ENCODE measurements around the gene AVP.

Gene AVP

DNA sequence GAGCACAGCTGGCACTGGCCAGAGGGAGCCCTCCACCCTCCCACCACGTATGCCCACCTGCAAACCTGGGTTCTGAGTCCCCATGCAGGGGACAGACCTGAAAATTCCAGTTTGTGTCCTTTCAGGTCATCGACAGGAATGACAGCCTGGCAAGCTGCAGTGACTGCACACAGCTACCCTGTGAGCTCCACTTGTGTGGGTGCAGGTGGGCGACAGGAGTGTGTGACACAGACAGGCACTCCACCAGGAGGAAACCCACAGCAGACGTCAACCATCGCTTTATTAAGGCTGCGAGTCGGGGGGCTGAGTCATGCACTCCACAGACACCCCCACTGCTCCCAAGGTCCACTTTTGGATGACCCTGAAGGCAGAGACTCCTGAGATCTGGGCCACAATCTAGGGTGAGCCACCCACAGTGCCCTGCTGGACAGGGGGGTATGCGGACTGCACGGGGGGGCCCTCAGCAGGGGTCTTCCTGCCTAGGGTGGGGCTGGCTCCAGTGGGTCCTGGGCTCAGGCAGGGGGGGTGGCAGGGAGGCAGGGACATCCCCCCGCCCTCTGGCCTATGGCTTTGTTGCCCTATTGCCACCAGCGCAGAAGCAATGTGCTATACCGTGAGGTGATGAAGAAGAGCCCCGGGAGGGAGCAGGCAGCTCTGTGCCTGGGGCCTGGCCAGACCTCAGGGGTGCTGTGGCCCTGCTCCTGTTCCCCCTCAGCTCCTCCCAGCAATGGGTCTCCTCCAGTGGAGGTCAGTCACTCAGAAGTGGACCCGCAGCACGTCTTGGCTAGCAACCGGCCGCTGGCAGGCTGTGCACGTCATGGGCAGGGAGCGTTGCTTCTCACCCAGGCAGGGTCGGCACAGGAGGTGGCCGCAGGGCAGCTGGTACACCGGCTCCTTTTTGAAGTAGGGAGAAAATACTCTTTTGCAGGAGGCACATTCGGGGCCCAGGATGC is 25.1 kb upstream of the AVP start:
- no peak for DNase-seq

DNA sequence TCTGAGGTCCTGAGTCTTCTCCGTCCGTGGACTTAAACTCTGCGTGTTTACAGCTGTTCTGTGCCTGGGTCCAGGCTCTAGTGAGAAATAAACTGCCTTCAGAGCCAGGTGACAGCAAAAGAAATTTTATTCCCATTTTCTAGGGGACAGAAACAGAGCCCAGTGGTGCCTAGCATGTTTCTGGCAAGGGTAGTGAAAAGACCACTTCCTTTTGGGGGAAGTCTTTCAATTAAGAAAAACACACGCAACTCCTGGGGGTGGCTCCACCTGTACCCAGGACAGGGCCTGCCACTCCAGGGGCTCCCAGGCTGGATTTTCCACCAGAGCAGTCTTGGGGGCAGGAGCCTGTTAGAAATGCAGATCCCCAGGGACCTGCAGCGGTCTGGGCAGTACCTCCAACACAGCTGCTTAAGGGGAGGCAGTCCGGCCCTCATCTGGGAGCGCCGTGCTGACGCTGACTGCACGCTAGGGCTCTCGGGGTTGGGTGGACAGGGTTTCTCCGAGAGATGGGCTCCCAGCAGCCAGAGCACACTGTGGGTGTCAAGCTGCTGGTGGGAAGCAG is 23.0 kb upstream of the AVP start:
- DNase-seq = no peak

DNA sequence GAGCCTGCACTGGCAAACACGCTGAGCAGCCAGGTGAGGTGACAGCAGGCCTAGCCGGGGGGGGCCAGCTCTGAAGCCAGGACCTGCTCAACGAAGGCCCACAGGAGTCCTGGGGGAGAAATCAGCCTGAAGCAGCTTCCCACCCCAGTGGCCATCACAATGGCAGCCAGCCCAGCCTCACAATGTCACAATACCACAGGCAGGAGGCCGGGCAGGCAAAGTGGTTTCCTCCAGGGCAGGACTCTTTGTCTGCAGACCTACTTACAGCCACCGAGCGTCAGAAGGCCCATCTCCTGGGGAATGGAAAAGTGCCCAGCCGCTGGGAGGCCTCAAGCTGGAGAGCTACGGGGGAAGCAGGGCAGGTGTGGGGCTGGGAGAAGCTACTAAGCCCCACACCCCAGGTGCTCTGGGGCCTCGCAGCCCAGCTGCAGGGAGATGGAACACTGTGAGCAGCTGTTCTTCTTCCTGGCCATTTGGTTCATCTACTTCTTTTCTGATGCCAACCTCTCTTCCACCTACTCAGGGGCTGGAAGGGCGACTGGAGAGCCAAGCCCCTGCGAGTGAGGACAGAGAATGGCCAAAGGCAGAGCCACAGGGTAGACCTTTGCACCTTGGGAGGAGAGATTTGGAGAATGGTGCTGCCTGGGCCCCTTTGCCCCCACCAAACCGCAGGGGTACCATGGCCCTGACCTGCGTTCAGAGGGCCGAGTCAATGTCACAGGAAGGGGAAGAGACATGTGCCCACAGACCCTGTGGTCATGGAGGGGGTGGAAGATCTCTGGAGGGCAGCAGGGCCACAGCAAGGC is 22.3 kb upstream of the AVP start:
- DNase-seq = peak; percentile 87

DNA sequence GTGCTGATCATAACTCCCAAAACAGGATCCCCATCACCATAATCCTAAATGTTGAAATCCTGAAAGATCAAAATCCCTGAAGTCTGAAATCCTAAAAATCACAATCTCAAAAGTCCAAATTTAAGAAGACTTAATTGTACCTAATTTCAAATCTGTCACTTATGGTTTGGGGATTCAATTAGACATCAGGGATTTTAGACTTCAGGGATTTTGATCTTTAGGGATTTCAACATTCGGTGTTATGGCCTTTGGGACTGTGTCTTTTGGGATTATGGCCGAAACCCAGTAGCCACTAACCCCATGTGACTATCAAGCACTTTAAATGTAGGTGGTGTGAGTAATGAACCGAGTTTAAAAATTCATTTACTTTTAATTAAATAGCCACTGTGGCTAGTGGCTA is 21.7 kb upstream of the AVP start:
- no peak for DNase-seq

DNA sequence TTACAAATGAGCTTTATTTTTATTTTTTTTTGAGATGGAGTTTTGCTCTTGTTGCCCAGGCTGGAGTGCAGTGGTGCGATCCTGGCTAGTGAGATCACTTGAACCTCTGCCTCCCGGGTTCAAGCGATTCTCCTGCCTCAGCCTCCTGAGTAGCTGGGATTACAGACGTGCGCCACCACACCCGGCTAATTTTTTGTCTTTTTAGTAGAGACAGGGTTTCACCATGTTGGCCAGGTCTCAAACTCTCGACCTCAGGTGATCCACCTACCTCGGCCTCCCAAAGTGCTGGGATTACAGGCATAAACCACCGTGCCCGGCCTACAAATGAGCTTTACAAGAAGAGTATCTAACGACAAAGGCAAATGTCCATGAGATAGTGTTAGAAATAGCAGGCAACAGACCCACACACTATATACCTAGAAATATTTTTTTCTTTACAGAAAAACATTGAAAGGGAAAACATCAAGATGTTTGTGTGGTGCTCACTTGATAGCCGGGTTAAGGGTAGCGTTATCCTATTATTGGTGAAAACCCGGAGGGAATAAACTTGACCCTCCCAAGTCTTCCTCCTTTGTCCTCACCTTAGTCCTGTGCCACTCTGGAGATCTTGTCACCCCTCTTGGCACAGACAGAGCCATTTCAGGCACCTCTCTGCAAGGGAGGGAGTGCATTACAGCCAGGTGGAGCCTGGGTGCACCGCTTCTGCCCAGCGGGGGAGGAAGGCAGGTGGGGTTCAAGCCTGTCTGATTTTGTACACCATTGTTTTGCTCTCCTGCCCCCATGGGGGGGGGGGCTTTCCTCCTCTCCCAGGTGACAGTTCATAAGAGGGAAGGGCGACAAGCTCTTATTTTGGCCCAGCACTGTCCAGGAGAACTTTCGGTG is 21.0 kb upstream of the AVP start:
- no peak for DNase-seq

DNA sequence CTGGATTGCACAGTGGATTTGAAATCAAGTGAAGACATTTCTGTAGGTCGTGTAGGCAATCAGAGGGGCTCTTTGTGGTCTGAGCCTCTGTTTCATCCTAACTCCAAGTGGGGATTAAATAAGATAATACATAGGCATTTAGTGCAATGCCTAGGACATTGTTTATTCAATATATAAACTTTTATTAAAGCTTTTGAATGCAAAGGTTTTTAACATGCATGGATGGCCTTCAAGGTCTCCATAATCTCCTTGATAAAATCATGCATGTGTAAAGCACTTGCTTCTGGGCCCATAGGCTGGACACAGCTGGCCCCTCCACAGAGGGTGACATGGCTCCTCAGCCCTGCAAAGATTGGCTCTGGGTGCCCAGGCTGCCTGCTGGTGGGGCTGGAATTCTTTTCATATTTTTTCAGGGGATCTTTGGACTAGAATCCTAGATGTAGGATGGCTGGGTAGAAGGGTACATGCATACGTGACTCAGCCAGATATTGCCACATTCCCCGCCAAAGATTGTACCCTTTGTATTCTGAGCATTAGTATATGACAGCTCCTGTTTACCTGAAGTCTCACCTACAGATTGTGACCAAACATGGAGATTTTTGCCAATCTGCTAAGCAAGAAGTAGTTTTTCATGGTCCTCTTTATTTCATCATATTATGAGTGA is 19.0 kb upstream of the AVP start:
- DNase-seq = no peak

DNA sequence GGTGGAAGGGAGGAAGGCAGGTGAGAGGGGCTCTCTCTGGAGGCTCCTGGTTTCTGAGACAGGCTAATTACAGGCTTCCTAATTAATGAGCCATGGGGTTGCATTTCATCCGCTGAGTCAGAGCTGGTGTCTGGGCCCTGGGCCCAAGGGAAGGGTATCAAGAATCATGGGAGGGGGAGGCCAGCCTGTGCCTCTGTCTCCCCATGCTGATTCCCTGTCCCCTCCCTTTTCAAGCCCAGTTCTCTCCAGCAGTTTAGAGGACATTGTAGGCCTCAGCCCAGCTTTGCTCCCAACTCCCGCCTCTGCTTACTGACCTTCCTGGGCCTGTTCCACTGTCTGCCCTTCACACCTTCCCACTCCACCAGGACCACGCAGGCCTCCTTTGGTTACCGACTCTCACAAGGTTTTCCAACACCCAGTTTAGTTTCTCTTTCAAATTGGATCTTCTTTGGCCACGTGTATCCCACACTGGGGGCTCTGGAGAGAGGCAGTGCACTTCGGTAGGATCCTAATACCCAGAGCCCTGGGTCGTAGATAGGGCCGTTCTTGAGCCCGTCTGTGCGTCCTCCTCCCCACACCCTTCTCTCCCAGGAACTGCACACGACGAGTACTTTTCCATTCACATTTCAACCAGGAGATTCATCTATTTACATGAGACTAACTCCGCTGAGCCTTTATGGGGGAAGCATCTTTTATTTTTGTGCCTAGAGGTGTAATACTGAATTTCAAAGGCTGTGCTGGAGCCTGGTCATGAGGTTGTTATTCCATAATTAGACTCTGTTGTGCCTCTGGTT is 18.2 kb upstream of the AVP start:
- no peak for DNase-seq

DNA sequence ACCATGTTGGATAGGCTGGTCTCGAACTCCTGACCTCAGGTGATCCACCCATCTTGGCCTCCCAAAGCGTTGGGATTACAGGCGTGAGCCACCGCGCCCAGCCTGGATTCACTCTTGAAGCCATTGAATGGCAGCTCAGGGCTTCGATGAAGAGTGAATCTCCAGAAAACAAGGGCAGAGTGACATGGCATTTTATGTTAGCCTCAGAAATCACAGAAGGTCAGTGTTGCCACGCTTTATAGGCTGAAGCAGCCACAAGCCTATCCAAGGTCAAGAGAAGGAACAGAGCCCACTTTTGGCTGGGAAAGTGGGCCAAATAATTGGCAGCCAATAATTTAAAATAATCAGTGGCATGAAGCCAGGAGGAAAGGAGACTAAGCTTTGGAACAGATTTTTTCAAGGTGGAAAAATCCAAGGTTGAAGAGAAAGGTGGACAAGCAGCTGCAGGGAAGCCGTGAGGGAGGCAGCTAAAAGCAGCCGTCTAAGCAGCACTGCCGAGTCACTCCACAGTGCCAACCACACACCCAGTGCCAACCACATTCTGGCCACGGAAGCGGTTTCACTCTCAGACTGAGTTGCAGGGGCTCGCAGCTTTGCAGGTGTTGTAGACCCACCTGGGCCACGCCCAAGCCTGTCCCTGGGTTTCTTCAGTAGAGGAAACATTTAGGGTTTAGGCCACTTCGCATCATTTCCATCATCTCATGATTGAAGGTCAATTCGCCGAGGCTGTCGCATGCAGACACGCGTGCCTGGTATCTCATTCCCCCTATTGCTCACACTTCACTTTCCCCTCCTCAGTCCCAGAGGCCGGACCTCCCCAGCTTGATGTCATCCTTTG is 17.4 kb upstream of the AVP start:
- DNase-seq = no peak

DNA sequence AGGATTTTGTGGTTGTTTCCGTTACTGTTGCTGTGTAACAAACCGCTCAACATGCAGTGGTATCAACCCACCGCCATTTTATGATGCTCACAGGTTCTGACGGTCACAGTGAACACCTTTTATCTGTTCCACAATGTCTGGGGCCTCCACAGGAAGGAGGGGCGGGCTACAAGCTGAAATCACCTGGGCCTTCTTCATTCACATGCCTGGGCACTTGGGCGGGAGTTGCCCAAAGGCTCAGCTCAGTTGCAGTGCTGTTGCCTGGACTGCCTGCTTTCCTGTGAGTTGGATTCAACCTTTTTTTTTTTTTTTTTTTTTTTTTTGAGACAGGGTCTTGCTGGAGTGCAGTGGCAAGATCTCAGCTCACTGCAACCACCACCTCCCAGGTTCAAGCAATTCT is 16.7 kb upstream of the AVP start:
- no peak for DNase-seq

DNA sequence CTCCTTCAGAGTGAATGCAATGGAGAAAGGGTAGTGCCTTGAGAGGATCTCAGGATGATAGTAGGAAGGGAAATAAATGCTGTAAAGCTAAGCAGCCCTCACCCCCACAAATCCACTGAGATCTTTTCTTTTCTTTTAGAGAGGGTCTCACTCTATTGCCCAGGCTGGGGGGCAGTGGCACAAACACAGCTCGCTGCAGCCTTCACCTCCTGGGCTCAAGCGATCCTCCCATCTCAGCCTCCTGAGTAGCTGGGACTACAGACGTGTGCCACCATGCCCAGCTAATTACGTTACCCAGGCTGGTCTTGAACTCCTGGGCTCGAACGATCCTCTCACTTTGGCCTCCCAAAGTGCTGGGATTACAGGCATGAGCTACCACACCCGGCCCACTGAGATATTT is 16.0 kb upstream of the AVP start:
- DNase-seq = no peak

DNA sequence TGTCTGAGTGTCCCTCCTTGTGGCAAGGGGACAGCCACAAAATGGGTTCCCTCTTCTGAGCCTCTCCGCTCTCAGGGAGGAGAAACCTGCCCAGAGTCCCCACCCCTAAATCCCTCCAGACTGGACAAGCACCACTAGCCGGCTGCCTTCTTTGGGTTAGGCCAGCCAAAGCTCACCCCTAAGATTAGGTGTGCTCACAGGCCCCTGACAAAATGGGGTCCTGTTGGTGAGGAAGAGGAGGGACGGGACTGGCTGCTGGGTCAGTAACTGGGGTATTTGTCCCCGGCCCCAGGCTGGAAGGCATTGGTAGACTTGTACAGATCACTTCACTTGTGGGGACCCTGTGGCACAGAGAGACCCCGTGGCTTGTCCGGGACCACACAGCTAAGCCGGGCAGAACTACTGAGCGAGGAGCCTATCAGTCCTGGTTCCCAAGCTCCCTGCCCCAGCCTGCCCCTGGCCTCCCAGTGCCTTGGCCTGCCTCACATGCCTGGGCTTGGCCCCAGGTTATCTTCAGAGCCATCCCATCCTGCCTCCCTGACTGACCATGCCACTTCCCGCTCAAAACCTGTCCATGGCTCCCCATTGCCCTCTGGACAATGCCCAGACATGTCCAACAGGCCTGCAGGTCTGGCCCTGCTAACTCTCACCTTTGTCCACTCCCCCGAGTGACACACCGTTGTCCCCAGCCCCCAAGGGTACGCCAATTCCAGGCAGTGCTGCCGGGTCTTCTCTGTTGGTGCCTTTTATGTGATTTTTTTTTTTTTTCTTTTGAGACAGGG is 10.5 kb upstream of the AVP start:
- DNase-seq = no peak

DNA sequence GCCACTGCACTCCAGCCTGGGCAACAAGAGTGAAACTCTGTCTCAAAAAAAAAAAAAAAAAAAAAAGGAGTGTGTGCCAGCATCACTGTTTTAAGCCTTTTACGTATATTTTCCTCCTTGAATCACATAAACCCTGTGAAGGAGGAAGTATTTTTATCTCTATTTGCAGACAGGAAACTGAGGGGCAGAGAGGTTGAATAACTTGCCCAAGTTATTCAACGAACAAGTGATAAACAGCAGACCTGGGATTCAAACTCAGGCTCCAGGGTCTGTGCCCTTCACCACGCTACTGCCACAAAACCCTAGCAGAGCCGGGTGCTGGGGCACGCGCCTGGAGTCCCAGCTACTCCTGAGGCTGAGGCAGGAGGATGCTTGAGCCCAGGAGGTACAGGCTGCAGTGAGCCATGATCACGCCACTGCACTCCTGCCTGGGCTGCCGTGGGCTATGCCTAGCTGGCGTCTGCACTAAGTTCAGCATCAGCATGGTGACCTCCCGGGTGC is 9.4 kb upstream of the AVP start:
- no peak for DNase-seq

DNA sequence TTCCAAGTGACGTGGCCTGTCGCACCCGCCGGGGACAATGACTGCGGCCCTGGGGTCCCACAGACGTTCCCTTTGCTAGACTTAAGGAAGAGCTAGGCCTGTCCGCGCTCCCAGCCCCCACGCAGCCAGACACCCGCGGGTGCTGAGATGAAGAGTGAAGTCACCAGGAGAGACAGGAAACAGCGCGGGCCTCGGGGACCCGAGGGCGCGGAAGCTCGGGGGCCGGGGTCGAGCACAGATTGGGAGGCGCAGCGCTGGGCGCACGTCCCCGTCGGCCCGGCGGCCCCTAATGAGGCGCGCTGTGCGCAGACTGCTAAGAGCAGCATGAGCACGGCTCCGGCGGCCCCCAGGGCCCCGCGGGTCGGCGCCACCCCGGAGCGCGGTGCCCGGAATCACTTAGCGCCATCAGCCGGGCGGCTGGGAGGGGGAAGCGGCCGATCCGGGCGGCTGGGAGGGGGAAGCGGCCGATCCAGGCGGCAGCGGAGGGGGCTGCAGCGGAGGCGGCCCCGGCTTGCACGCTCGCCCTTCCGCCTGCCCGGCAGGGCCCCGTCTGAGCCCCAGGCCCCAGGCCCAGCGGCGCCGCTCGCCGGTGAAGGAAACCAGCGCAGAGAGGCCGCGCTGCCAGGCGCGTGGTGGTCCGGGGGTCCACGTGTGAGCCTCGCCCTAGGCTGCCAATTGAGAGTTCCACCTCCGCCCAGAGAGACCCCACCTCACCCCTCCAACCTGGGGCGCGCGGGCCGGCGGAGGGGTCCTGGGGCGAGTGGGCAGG is 8.3 kb upstream of the AVP start:
- DNase-seq = no peak

DNA sequence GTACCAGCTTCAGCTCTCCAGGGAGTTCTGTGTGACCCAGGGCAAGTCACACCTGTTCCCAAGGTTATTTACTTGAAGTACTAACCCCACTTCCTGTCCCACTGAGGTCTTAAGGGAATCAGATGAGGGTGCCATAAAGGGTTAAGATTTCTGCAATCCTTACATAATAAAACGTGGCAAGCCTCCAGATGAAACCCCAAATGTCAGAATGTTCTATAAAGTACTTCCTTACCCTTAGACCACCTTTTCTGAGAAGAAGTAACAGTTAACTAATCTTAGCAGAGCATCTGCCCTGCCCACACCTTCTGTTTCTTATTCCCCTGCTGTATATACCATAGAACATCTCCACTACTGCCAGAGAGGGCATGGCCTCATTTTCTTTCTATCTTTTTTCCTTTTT is 6.0 kb upstream of the AVP start:
- DNase-seq = no peak

DNA sequence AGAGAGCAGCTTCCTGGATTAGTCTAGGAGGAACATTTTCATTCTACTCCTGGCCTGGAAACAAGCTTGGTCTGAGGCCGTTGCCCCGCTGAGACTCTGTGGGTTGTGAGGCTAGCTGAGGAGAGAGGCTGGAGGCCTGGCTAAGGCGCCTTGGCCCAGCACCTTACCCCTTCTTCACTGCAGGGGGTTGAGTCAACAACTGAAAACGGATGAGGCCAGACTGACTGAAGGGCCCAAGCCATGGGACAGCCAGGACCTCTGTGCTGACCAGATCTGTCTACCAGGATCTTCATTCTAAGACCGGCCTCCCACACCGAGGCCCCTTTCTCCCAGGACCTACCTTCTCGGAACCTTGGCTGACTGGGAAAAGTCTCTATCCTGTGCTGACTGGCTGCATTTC is 3.5 kb upstream of the AVP start:
- no peak for DNase-seq

DNA sequence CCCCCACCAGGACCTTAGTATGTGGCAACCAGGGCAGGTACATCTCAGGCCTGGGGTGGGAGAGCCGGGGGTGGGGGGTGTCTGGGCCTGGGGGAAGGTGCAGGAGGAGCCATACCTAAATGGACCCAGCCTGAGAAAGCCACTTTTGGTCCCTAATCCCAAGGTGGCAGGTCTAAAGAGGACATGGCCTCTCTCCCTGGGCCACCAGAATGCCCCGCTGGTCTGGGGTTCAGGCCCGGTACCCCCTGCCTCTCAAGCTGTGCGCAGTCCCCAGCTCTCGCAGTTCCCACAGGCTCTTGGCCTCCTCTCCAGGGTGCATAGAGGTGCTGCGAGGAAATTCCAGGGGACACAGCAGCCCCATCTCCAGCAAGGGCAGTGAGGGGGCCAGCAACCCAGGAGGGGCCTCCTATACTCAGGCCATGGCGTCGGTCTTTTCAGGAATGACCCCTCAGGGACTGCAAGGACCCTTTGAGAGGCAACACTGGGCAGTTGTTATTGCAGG is 1.1 kb upstream of the AVP start:
- DNase-seq = no peak

DNA sequence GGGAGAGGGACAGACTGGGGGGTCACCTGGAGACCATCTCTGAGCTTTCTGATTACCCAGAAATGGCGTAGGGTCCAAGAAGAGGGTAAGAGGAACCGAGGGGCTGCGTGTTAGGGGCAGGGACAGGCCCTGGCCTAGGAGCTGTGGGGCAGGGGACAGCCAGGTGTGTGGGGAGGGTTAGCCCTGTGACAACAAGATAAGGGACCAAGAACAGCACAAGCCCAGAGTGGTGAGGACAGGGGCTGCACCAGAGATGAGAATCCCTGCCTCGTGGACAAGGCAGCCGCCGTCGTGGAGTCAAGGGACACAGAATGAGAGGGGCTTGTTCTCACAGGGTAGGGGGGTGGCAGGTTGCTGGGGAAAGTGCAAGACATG is 449 bp upstream of the AVP start:
- no peak for DNase-seq

All from NCI-H510A (cell line).